ENCODE data around the gene FPR2.
"Not testable (repeated sequence)": the region's sequence is repeated elsewhere in the genome, so short reads cannot be mapped to it uniquely, and the experiment has no call there.

FPR2 gene, protein sequence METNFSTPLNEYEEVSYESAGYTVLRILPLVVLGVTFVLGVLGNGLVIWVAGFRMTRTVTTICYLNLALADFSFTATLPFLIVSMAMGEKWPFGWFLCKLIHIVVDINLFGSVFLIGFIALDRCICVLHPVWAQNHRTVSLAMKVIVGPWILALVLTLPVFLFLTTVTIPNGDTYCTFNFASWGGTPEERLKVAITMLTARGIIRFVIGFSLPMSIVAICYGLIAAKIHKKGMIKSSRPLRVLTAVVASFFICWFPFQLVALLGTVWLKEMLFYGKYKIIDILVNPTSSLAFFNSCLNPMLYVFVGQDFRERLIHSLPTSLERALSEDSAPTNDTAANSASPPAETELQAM

DNA sequence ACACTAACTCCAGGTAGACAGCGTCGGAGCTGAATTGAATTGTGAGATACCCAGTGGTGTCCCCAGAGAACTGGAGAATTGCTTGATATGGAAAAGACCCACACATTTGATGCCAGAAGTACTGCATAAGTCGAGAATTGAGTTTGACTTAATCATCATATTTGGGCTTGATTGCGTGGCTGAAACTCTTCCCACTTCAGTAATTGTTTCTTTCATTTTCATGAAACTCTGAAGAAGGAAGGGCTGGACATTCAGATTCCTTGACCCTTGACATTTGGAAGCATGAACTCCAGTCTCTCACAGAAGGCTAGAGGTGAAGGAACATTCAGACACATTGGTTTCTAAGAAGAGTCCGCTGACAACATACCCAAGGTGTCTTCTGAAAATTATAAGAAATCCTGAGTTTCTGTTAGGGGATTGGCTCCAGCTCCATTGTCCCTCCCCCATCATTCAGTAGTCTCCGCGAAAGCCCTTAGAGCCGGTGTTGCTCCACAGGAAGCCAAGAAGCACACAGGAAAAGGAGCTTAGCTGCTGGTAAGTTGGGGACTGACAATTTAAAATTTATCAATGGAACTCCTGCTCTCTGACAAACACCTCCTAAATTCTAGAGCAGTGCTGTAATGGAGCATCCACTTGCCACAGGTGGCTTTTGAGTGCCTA is at the start of gene FPR2:
TSS of gene FPR2 (plus strand) at position 484 of the 660 bp plus-strand sequence. CDS start 7,479 bp downstream, outside the sequence.
- DNase-seq (ENCODE audit: low read depth) = no peak

DNA sequence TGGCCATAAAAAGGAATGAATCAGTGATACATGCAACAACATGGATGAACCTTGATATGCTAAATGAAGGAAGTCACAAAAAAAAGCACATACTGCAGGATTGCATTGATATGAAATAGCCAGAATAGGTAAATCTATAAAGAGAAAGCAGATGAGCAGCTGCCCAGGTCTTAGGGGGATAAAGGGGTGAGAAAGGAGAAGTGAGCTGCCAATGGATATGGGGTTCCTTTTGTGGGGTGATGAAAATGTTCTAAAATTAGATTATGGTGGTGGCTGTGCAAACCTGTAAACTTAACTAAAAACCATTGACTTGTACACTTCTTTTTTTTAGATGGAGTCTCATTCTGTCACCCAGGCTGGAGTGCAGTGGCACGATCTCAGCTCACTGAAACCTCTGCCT is 49.3 kb upstream of the FPR2 start:
- no peak for DNase-seq (ENCODE audit: low read depth)

DNA sequence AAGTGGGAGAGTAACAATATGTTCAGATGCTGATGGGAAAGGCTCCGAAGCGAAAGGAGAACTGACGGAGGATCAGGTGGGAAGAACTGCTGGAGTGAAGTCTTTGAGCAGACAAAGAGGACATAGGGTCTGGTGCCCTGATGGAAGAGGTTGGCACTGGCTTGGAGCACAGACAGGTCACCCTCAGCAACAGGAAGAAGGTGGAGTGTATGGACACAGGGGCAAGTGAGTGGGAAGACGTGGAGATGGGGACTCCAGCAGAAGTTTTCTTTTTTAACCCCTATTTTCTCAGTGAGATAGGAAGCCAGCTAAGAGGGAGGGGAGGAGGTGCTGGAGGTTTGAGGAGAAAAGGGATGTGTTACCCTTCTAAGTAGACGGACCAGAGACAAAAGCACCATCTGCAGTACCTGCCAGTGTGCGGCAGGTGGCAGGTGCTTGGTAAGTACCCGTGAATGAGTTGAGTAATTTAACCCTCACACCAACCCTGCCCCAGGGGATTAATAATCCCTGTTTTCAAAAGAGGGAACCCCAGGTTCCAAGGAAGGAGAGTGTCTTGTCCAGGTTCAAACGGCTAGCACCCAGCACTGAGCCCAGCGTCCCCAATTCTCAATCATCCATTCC is 48.4 kb upstream of the FPR2 start:
- no peak for DNase-seq (ENCODE audit: low read depth)

DNA sequence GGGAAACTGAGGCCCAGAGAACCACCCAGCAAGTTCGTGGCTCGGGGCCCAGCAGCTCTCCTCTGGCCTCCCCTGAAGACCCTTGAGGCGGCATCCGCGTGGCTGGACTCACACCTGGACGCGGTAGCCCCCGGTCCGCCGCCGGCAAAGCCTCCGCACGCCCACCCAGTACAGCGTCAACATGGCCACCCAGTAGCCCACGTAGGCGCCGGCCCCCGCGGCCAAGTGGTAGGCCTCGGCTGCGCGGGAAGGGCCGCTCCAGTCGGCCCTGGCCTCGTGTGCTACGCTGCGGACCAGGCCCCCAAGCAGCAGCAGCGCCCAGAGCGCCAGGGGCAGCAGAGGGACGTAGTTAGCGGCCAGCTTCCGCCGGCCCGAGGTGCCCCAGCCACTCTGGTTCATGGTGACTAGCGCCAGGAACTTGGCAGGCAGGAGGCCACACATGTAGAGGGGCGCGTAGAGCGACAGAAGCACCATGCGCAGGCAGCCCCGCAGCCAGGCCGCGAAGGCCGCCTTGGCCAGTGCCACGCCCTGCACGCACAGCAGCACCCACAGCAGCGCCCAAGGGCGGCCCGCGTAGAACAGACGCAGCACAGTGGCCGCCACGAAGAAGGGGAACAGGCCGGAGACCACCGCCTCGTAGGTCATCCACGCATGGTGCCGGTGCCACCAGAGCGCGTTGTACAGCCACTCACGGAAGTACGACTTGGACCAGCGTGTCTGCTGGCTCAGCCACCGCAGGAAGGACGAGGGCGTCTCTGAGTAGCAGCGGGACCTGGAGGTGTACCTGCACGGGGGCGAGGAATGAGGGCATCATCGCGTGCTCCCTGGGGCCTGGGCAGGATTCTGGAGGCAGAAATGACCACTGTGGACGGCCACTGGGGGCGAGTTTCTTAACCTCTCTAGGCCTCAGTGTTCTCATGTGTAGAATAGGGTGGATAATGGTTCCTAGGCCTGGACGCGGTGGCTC is 47.4 kb upstream of the FPR2 start:
- DNase-seq (ENCODE audit: low read depth) = no peak

DNA sequence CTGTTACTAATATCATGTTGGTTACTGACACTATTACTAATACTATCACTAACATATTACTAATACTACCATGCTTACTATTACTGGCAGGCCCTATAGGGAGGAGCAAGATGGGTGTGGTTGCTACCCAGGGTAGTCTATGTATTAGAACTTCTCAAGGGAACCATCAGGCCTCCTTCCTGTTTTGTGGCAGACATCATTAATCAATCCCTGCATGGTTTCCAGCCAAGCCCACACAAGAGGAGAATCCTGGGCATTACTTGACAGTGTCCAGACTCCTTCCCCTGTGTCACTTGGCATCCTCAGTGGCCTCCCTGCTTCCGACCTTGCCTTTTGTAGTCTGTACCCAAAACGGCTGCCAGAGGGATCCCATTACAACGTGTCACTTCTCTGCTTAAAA is 46.1 kb upstream of the FPR2 start:
- DNase-seq (ENCODE audit: low read depth) = no peak

DNA sequence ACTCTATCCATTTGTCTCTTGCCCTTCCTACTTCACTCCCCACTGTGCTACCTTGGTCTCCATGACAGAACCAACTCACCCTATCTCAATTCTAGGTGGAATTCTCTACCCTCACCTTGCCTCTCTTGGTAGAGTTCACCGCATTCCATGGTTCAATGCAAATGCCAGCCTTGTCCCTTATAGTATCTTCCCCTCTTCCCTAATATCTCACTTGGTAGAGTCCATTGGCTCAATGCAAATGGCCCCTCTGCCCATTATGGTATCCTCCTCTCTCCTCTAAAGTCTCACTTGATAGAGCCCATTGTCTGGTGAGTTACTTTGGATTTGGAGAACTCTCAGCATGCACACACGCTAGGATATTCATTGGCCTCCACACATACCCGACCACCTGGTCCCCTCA is 45.1 kb upstream of the FPR2 start:
- DNase-seq (ENCODE audit: low read depth) = no peak

DNA sequence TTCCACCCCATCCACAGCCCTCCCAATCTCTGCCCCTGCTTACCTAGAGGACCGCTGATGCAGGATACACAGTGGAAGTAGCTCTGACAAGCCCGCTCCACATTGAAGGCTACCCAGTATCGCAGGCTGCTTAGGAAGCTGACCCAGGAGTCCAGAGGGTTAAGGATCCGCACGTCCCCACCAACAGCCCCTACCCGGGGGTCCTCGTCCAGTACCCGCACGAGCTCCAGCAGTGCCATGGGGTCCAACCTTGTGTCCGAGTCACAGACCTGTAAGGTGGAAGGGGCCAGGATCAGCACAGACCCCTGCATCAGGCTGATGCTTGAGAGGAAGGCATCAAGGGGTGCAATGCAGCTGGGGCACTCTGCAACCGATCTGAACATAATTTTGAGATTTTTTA is 44.1 kb upstream of the FPR2 start:
- DNase-seq (ENCODE audit: low read depth) = no peak

DNA sequence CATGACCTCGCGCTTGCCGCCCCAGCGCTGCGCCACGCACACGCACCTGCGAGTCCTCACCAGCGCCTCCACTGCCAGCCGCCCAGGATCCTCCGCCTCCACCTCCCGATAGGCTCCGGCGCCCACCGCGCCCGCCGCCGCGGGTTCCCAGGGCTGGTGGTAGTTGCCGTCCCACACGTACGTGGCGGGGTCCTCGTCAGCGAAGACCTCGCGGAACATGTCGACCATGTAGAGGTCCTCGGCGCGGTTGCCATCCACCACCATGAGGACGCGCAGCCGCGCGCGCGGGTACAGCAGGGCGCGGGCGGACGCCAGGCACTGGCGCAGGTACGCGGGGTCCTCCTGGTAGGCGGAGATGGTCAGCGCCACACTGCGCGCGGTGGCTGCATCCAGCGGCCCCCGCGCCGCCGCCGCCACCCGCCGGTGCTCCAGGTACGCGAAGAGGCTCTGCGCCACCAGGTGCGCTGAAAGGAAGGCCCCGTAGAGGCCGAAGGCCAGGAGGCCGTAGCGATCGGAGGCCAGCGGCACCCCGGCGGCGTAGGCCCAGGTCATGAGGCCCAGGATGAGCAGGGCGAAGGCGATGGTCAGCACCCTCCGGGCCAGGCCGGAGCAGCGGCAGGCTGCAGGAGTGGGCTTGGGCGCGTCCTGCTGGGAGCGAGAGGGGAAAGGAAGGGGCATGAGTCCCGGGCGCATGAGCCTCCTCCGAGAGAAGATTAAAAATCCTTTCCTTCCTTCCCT is 41.6 kb upstream of the FPR2 start:
- DNase-seq (ENCODE audit: low read depth) = no peak

DNA sequence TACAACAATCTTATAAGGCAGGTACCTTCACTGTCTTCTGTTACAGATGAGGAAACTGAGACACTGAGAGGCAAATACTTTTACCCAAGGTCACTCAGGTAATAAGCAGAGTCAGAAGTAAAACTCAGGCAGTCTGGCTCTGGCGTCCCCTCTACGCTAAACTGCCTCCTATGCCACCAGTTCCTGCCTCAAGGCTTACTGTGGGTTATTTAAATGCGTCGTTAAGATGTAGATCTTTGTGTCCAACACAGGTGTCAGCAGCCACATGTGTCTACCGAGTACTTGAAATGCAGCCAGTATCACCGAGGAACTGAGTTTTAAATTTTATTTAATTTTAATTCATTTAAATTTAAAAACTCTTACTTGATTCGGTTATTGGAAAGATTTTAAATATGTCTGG is 39.1 kb upstream of the FPR2 start:
- no peak for DNase-seq (ENCODE audit: low read depth)

DNA sequence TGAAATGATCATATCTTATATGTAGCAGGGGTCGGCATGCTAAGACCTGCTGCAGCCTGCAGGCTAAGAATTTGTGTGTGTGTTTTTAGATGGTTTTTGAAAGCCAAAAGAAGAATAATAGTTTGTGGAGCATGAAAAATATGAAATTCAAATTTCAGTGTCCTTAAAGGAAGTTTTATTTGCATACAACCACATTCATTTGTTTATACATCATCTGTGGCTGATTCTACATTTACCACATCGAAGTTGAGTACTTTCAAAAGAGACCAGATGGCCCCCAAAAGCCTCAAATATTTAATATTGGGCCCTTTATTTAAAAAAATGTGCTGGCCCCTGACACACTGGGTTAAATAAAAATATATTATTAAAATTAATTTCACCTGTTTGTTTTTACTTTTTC is 38.5 kb upstream of the FPR2 start:
- DNase-seq (ENCODE audit: low read depth) = no peak

DNA sequence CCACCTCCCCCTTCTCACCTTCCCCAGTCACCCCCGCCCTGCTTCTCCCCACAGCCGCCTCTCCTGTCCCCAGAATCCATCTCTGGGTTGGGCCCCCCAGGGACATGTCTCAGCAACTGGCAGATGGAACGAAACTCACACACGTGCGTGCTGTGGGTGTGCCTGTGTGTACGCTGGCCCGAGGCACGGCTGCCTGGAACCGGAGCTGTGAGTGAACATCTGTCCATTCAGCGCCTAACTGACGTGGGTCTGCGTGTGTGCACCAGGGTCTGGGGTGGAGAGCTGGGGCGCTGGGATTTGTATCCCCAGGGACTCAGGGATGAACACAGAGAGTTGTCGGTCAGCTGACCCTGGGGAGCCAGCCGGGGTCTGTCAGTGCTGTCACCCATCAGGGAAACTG is 36.4 kb upstream of the FPR2 start:
- DNase-seq (ENCODE audit: low read depth) = no peak

DNA sequence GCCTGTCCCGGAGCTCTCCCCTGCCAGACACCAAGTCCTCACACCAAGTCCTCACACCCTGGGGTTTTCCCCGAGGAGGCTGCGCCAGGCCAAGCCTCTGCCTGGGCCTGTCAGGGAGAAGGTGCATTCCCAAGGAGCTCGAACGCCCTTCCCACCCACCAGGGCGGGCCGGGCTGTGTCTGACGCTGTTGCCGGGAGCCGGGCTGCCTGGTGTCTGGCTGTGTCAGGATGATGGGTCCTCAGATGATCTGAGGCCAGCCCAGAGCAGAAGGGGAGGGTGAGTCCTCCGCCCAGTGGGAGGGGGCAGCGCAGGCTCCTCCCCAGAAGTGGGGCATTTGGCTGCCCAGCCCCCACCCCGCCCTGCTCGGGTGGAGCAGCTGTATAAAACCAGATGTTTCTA is 34.9 kb upstream of the FPR2 start:
- DNase-seq (ENCODE audit: low read depth) = no peak

DNA sequence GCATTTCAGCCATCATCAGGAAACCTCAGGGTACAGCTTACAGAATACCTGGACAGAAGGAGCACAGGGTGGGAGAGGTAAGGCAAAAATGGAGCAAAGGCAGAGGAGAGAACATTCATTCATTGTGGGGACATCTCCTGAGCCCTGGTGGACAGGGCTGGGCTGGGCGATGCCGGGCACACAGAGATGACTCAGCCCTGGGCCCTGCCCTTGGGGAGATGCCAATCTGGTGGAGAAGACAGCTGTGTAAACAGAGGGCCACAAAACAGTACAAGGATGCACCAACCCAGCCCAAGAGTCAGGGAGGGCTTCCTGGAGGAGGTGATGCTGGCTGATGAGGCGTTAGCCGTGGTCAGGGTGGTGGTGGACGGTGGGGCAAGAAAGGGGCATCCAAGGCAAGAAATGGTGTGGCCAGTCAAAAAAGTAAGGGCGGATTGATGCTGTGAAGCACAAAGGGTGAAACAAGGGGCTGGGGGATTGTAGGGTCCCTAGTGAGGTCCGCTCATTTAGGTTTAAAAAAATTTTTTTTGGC is 33.6 kb upstream of the FPR2 start:
- DNase-seq (ENCODE audit: low read depth) = no peak

DNA sequence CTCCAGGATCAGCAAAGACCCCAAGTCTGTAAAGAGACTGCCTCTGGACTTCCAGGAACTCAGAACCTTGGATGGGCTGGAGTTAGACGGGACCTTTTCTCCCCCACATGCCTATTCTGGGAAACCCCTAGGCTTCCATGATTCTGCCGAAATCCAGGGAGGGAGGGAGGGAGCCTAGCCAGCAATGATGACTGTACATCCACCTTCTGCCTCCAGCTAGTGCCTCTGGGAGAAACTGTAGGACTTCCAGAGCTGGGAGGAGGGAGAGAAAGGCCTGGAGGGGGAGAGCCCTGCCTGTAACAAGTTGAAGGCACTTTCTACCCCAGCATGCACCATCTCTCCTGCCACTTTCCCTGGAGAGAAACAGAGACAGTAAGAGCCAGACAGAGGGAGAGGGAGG is 31.2 kb upstream of the FPR2 start:
- no peak for DNase-seq (ENCODE audit: low read depth)

DNA sequence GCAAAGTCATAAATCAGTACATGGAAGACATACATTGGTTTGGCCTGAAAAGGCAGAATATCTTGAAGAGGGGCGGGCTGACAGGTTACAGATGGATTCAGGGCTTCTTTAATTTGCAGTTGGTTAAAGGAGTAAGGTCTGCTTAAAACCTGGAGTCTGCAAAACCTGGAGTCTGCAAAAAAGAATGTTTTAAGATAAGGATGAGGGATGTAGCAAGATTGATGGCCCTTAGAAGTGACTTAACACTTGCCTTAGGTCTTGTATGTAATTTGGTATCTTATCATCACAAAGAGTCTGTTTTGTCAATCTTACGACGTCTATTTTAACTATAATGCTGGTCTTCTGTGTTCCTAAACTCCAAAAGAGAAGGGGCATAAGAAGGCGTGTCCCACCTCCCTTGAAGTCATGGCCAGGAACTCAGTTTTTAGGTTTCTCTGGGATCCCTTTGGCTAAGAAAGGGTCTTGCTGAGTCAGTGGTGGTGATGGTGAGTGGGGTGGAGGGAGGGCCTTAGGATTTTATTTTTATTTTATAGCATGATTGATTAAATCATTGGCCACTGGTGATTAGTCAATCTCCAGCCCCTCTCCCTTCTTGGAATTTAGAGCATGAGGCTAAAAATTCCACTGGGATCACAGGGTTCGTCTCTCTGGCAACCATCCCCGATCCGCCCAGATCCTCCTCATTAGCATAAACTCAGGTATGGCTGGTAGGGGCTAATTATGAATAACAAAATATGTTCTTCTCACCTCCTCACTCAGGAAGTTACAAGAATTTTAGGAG is 27.0 kb upstream of the FPR2 start:
- DNase-seq (ENCODE audit: low read depth) = no peak

DNA sequence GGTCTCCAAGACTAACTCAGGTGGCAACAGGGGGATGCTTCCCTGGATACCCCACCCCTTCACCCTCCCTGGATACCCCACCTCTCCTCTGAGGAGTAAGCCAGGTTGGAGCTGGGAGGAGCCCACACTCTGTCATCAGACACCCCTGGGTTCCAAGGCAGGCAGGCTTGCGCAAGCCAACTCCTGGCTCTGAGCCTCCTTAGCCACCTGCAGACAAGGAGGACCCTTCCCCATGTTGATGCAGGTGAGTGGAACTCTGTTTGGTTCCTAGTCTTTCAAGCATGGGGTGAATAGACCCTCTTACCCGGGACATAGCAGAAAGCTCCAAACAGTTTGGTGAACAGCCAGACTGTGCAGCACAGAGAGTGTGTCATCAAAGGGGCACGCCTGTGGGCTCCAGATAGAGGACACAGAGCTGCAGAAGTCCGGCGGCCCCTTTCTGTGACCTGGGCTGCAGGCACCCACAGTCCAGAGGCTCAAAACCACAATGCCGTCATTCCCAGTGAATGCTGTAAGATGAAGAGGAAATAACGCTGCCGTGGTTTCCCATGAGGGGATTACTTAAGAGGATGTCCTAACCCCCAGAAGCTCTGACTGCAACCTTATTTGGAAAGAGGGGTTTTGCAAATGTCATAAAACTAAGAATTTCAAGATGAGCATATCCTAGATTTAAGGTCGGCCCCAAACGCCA is 25.1 kb upstream of the FPR2 start:
- DNase-seq (ENCODE audit: low read depth) = no peak

DNA sequence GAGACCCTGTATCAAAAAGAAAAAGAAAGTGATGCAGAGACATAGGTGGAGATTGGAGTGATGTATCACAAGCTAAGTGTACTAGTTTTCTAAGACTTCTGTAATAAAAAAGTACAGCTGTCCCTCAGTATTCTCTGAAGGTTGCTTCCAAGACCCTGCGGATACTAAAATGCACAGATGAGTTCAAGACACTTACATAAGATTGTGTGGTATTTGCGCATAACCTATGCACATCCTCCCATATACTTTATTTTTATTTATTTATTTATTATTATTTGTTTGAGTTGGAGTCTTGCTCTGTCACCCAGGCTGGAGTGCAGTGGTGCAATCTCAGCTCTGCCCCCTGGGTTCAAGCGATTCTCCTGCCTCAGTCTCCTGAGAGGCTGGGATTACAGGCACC is 23.6 kb upstream of the FPR2 start:
- DNase-seq (ENCODE audit: low read depth) = no peak

DNA sequence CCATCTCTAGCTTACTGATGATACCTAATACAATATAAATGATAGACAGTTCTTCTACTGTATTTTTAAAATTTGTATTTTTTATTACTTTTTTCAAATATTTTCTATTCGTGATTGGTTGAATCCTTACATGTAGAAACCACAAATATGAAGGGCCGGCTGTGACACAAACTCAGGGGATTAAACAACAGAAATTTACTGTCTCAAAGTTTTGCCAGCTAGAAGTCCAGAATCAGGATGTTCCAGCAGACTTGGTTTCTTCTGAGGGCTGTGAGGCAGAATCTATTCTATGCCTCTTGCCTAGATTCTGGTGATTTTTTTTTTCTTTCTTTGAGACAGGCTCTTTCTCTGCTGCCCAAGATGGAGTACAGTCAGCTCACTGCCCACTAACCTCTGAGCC is 23.1 kb upstream of the FPR2 start:
- no peak for DNase-seq (ENCODE audit: low read depth)

DNA sequence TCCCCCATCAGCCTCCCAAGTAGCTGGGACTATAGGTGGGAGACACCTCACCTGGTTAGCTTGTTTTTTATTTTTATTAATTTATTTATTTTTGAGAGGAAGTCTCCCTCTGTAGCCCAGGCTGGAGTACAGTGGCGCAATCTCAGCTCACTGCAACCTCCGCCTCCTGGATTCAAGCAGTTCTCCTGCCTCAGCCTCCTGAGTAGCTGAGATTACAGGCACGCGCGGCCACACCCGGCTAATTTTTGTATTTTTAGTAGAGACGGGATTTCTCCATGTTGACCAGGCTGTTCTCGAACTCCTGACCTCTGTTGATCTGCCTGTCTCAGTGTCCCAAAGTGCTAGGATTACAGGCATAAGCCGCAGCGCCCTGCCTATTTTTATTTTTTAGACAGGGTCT is 22.5 kb upstream of the FPR2 start:
- DNase-seq (ENCODE audit: low read depth) = not testable (repeated sequence)

Measured in GM04503 (cell line).